PC-9 (cell line): ENCODE measurements around the gene CMTR2.

ENCODE experiments used
- EZH2 ChIP-seq: fragments of 200-600 bp; sonication (generic); IDR thresholded peaks from 2 replicates; pipeline ENCODE4 v1.8.0; 2017; ENCODE audit warnings: antibody characterized with exemption, low read depth
- TF ChIP-seq, protein P1 (sequence below): fragments of 200-600 bp; sonication (generic); conservative IDR thresholded peaks from 2 replicates; pipeline ENCODE4 v1.6.1; 2017; ENCODE audit warnings: mixed run types, antibody characterized with exemption, mild to moderate bottlenecking, moderate library complexity

DNA sequence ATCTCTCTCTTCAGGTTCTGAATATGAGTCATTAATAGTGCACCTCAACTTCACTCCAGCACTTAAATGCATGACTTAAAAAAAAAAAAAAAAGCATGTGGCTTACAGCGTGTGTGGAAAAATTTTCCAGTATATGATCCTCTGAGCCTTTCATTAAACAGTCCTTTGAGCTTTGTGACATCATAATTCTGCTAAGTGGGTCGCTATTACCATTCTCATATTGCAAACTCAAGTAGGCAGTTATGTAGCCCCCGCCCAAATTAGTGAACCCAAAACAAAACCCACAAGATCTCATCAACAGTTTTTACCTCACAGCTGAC lies 672 bp downstream of the CMTR2 start:
- TF ChIP-seq, protein P1, sequence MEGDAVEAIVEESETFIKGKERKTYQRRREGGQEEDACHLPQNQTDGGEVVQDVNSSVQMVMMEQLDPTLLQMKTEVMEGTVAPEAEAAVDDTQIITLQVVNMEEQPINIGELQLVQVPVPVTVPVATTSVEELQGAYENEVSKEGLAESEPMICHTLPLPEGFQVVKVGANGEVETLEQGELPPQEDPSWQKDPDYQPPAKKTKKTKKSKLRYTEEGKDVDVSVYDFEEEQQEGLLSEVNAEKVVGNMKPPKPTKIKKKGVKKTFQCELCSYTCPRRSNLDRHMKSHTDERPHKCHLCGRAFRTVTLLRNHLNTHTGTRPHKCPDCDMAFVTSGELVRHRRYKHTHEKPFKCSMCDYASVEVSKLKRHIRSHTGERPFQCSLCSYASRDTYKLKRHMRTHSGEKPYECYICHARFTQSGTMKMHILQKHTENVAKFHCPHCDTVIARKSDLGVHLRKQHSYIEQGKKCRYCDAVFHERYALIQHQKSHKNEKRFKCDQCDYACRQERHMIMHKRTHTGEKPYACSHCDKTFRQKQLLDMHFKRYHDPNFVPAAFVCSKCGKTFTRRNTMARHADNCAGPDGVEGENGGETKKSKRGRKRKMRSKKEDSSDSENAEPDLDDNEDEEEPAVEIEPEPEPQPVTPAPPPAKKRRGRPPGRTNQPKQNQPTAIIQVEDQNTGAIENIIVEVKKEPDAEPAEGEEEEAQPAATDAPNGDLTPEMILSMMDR: no peak
- no peak for TF ChIP-seq EZH2
